Measurements from ENCODE around the gene MXI1.

The MXI1 gene

GRCh38 chr10:110218632-110219031 lies 11.2 kb downstream of the MXI1 start:
- Mint-ChIP-seq H3K4me3 (no peak overlapping the region), H3K27ac (no peak overlapping the region), H3K9me3 (no peaks in the 10 kb centered on the region), H3K4me1 (peaks cover 18% of the 10 kb centered on the region), H3K36me3 (no peaks in the 10 kb centered on the region), H3K27me3 (peaks cover 5% of the 10 kb centered on the region)
- peak; percentile 47 for ATAC-seq

DNA sequence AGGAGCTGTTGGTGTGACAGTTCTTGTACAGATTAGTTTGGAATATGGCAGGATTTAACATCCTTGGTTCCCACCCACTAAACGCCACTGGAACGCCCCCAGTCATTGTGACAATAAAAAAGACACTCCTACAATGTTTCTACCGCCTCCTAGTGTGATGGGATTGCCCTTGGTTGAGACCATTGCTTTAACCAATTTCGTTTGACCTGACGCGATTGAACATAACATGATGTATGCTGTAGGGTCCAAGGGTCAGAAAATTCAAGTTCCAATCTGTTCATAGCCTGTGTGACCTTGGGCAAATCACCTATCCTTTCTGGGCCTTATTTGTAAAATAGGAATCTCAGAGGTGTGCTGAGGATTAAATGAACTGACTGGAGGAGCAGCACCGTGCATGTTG lies 12.5 kb downstream of the MXI1 start:
- H3K27me3 Mint-ChIP-seq = peaks cover 15% of the 10 kb centered on the region
- H3K4me3 Mint-ChIP-seq = no peak overlapping the region
- no peaks in the 10 kb centered on the region for H3K9me3 Mint-ChIP-seq
- H3K27ac Mint-ChIP-seq = no peak overlapping the region
- H3K4me1 Mint-ChIP-seq = peaks cover 18% of the 10 kb centered on the region
- H3K36me3 Mint-ChIP-seq = no peaks in the 10 kb centered on the region
- ATAC-seq = no peak

- no peaks in the 10 kb centered on the region for H3K9me3 Mint-ChIP-seq
- peaks cover 15% of the 10 kb centered on the region for H3K27me3 Mint-ChIP-seq
- peaks cover 24% of the 10 kb centered on the region for H3K4me1 Mint-ChIP-seq
- no peak for ATAC-seq
- no peaks in the 10 kb centered on the region for H3K36me3 Mint-ChIP-seq
- H3K27ac Mint-ChIP-seq = no peak overlapping the region
- no peak overlapping the region for H3K4me3 Mint-ChIP-seq
Measured at GRCh38 chr10:110220398-110220797, 13.0 kb downstream of the MXI1 start.

DNA sequence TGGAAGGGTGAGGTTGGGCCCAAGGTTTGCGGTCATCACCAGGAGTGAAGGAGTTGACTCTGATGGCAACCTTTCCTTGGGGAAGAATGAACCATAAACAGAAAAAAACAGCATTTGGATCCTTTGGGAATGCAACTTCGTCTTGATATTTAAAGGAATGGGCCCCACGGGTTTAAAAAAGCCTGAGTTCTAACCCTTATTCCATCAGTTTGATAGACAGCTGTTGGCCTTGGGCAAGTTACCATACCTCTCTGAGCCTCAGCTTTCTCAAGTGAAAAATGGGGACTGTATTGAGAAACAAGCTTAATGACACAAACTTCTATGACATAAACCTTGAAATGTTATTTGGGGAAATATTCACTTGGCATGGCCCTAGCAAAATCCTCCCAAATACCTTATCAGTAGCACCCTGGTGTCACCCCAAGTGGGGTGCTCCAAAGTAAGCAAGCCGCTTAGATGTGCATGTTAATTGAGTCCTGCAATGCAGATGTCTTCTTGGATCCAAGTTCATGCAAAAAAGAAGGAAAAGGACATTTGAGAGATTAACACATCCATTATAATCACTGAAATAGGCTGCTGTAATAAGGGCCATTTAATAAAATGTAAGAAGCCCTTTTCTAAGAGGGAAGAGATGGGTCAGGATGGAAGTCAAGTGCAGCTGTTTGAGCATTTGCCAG lies 13.8 kb downstream of the MXI1 start:
- Mint-ChIP-seq H3K4me3 (peak overlapping the region; percentile 62), H3K9me3 (no peaks in the 10 kb centered on the region), H3K36me3 (no peaks in the 10 kb centered on the region), H3K4me1 (peaks cover 25% of the 10 kb centered on the region), H3K27me3 (peaks cover 15% of the 10 kb centered on the region), H3K27ac (peak overlapping the region; percentile 33)
- no peak for ATAC-seq

DNA sequence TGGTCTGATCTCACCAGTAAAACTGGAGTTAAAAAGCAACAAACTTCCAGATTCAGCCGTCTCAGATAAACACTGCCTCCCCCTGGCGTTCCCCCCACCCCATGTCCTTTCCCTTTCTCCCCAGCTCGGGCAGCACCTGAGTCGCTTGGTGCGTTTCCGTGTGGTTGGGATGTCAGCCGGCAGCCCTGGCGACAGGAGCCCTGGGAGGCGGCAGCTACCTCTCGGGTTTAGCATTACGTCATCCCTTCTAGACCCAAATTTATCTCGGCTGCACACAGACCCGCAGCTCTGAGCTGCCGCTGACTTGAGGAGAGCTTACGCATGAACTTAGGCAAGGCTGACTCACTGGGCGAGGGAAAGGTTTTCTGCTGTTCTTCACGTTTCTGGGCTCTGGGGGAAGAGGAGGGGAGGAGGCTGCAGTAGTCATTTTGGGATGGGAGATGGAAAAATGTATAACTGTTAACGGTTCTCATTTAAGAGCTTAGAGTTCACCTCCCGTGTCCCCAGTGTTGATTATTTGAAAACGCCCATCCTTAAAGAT lies 14.4 kb downstream of the MXI1 start:
- Mint-ChIP-seq H3K27me3 (peaks cover 15% of the 10 kb centered on the region), H3K4me1 (peaks cover 25% of the 10 kb centered on the region), H3K36me3 (no peaks in the 10 kb centered on the region), H3K4me3 (peak overlapping the region; percentile 62), H3K9me3 (no peaks in the 10 kb centered on the region), H3K27ac (peak overlapping the region; percentile 33)
- ATAC-seq = no peak

- Mint-ChIP-seq H3K4me1 (peaks cover 31% of the 10 kb centered on the region), H3K27ac (no peak overlapping the region), H3K36me3 (no peaks in the 10 kb centered on the region), H3K27me3 (peaks cover 15% of the 10 kb centered on the region), H3K4me3 (no peak overlapping the region), H3K9me3 (no peaks in the 10 kb centered on the region)
- ATAC-seq = no peak
Measured at GRCh38 chr10:110222641-110223297, 15.4 kb downstream of the MXI1 start.

DNA sequence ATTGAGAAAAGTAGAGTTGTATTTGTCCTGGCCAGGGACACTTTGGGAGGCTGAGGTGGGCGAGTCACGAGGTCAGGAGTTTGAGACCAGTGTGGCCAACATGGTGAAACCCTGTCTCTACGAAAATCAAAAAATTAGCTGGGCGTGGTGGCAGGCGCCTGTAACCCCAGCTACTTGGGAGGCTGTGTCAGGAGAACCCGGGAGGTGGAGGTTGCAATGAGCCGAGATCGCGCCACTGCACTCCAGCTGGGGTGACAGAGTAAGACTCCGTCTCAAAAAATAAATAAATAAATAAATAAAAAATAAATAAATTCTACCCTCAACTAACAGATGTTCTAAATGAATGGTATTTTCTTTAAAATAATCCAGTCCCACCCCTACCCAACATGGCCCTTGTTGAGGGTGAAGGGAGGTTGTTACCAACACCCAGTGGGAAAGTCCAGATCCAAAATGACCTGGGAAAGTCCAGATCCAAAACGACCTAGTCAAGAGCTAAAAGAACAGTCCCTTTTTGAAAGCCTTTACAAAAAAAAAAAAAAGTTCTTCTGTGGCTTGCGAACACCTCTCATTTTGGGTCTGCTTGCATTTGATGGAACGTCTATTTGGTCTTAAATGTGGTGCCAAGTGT lies 16.0 kb downstream of the MXI1 start:
- H3K4me1 Mint-ChIP-seq = peaks cover 36% of the 10 kb centered on the region
- no peak overlapping the region for H3K4me3 Mint-ChIP-seq

GRCh38 chr10:110224992-110225391 lies 17.6 kb downstream of the MXI1 start:
- H3K27ac Mint-ChIP-seq = no peak overlapping the region
- H3K4me3 Mint-ChIP-seq = peak overlapping the region; percentile 73
- H3K4me1 Mint-ChIP-seq = peaks cover 35% of the 10 kb centered on the region
- H3K27me3 Mint-ChIP-seq = peaks cover 15% of the 10 kb centered on the region
- peaks cover 7% of the 10 kb centered on the region for H3K36me3 Mint-ChIP-seq
- no peak for ATAC-seq
- H3K9me3 Mint-ChIP-seq = no peaks in the 10 kb centered on the region

More for the DNA sequence above, 16.0 kb downstream of the MXI1 start:
- peaks cover 15% of the 10 kb centered on the region for H3K27me3 Mint-ChIP-seq
- ATAC-seq = no peak
- H3K27ac Mint-ChIP-seq = no peak overlapping the region
- no peaks in the 10 kb centered on the region for H3K9me3 Mint-ChIP-seq
- peaks cover 2% of the 10 kb centered on the region for H3K36me3 Mint-ChIP-seq

DNA sequence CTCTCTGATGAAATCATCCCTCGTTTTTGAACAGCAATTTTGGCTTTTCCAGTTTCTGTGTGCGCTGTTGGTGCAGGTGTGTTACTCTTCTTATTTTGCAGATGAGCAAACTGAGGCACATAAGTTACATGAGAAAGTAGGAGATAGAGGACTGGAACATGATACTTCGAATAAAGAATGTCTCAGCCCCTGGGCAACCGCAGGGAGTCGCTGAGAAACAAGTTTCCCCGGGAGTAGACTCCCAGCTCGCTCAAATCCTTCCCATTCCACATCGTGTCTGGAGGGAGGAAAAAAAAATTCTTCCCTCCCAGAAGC lies 18.0 kb downstream of the MXI1 start:
- H3K4me3 Mint-ChIP-seq = peak overlapping the region; percentile 73
- H3K36me3 Mint-ChIP-seq = peaks cover 11% of the 10 kb centered on the region
- H3K27ac Mint-ChIP-seq = no peak overlapping the region
- H3K4me1 Mint-ChIP-seq = peaks cover 35% of the 10 kb centered on the region
- no peaks in the 10 kb centered on the region for H3K9me3 Mint-ChIP-seq
- peaks cover 15% of the 10 kb centered on the region for H3K27me3 Mint-ChIP-seq
- ATAC-seq = no peak

DNA sequence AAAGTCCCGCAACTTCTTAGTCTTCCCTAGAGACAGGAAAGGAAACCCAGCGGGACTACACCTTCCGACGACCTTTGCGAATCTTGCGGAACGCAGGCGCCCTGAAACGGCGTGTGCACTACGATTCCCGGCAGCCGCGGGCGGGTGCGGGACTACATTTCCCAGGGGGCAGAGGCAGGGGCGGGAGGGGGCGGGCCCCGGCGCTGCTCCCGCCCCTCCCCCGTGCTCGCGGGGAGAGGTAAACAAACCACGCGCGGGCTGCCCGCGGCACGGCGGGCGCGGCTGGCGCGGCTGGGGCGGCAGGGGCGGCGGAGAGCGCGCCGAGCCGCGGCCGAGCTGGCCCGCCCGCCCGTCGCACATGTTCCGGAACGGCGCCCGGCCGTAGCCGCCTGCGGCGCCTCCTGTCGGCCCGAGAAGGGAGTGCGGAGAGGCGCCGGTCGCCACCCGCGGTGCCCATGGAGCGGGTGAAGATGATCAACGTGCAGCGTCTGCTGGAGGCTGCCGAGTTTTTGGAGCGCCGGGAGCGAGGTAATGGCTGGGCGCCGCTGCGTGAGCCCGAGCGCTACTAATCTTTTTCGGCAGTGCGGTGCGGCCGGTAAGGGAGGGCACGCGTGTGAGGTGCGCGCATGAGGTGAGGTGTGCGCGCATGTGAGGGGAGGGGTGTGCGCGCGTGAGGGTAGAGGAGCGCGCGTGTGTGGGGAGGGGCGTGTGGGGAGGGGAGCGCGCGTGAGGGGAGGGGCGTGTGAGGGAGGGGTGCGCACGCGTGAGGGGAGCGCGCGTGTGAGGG lies 18.5 kb downstream of the MXI1 start:
- Mint-ChIP-seq H3K4me3 (peak overlapping the region; percentile 96), H3K27ac (peak overlapping the region; percentile 96), H3K4me1 (peaks cover 35% of the 10 kb centered on the region), H3K27me3 (peaks cover 15% of the 10 kb centered on the region), H3K36me3 (peaks cover 12% of the 10 kb centered on the region), H3K9me3 (no peaks in the 10 kb centered on the region)
- peak; percentile 81 for ATAC-seq

- H3K9me3 Mint-ChIP-seq = no peaks in the 10 kb centered on the region
- ATAC-seq = peak; percentile 68
- H3K27ac Mint-ChIP-seq = peak overlapping the region; percentile 96
- peaks cover 15% of the 10 kb centered on the region for H3K27me3 Mint-ChIP-seq
- peaks cover 34% of the 10 kb centered on the region for H3K4me1 Mint-ChIP-seq
- peaks cover 13% of the 10 kb centered on the region for H3K36me3 Mint-ChIP-seq
- H3K4me3 Mint-ChIP-seq = peak overlapping the region; percentile 96
Measured at GRCh38 chr10:110226543-110226925, 19.1 kb downstream of the MXI1 start.

- peak; percentile 70 for ATAC-seq
- Mint-ChIP-seq H3K27ac (peak overlapping the region; percentile 96), H3K27me3 (peaks cover 15% of the 10 kb centered on the region), H3K4me3 (peak overlapping the region; percentile 96), H3K36me3 (peaks cover 18% of the 10 kb centered on the region), H3K9me3 (no peaks in the 10 kb centered on the region), H3K4me1 (peaks cover 28% of the 10 kb centered on the region)
Measured at GRCh38 chr10:110226926-110227641, 19.7 kb downstream of the MXI1 start.

- H3K9me3 Mint-ChIP-seq = no peaks in the 10 kb centered on the region
- peaks cover 23% of the 10 kb centered on the region for H3K36me3 Mint-ChIP-seq
- peak overlapping the region; percentile 96 for H3K27ac Mint-ChIP-seq
- H3K27me3 Mint-ChIP-seq = peaks cover 15% of the 10 kb centered on the region
- no peak for ATAC-seq
- H3K4me3 Mint-ChIP-seq = peak overlapping the region; percentile 96
- peaks cover 24% of the 10 kb centered on the region for H3K4me1 Mint-ChIP-seq
Measured at GRCh38 chr10:110228066-110228465, 20.7 kb downstream of the MXI1 start.

DNA sequence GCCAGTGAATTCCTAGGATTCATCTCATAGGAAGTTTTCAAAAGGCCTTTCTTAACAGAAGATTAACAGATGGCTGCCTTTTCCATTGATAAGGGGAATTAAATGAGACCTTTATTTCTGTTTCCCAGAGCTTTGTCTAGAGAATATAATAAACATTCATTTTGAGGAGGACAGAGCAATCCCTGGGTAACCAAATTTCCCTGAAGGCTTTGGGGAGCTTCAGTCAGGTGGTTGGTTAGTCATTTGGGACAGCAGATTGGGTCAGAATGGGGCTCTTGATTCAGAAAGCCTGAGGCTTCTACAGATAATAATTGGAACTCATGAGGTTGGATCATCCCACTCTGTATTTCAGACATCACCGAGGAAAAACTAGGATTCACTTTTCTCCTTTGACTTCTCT lies 21.8 kb downstream of the MXI1 start:
- H3K36me3 Mint-ChIP-seq = peaks cover 23% of the 10 kb centered on the region
- H3K4me1 Mint-ChIP-seq = peaks cover 24% of the 10 kb centered on the region
- no peaks in the 10 kb centered on the region for H3K9me3 Mint-ChIP-seq
- no peak overlapping the region for H3K27ac Mint-ChIP-seq
- H3K27me3 Mint-ChIP-seq = peaks cover 4% of the 10 kb centered on the region
- ATAC-seq = no peak
- H3K4me3 Mint-ChIP-seq = no peak overlapping the region

Data from stimulated activated memory B cell treated with anti-CD40 and anti-IgM and Interleukin-4, amounts not matched to agents 10 μg/mL and 1 μg/mL and 100 μg/mL, for 72 hours (primary cell).